Measurements from ENCODE around the gene ZSCAN26.

The ZSCAN26 gene

DNA sequence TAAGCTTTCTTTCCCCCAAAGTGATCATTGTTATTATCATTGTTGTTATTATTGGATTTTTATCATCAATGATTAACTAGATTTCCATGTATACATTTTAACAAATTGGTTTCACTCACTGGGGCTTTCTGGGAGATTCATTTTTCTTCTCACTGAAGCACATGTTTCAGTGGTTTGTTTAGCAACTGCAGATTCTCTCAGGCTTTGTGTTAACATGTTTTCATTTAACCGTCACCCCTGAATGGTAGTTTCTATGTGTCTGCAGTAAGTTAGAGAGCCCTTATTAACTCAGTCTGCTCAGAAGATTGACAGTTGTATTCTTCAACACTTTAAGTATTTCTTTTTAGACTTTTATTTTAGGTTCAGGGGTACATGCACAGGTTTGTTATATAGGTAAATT lies 27.3 kb upstream of the ZSCAN26 start:
- no peak for TF ChIP-seq EZH2phosphoT487 (IDR thresholded peaks at IDR 0.05; ENCODE audit: borderline replicate concordance, low read length)
- TF ChIP-seq, protein P1, sequence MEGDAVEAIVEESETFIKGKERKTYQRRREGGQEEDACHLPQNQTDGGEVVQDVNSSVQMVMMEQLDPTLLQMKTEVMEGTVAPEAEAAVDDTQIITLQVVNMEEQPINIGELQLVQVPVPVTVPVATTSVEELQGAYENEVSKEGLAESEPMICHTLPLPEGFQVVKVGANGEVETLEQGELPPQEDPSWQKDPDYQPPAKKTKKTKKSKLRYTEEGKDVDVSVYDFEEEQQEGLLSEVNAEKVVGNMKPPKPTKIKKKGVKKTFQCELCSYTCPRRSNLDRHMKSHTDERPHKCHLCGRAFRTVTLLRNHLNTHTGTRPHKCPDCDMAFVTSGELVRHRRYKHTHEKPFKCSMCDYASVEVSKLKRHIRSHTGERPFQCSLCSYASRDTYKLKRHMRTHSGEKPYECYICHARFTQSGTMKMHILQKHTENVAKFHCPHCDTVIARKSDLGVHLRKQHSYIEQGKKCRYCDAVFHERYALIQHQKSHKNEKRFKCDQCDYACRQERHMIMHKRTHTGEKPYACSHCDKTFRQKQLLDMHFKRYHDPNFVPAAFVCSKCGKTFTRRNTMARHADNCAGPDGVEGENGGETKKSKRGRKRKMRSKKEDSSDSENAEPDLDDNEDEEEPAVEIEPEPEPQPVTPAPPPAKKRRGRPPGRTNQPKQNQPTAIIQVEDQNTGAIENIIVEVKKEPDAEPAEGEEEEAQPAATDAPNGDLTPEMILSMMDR (IDR thresholded peaks at IDR 0.05; ENCODE audit: low read depth, low read length, poor library complexity, severe bottlenecking) = no peak
- no peak overlapping the region for H3K27ac ChIP-seq (ENCODE audit: low read depth, low read length)

DNA sequence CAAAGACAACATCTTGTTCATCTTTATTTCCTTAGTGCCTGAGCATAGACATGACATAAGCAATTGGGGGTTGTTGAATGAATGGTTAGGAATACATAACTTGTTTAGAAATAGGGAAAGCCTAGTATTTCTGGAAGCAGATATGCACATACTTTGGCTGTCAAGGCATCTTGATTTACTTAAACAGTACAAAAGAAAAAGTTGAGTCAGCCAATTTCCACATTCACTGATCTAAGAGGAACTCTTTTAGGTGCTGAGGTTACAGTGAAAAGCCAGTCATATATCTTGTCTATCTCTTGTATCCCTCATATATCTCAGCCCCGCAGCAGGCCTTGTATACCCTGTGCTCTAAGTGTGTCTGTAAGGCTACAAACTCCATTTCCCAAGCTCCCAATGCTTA lies 26.5 kb upstream of the ZSCAN26 start:
- Histone ChIP-seq H3K9me2 (replicated peaks; ENCODE audit: control insufficient read depth, low read length) (no peaks in the 10 kb centered on the region), H4K20me1 (ENCODE audit: control insufficient read depth, insufficient read depth, low read depth, low read length) (no peaks in the 10 kb centered on the region), H3K27me3 (ENCODE audit: control insufficient read depth, low read length) (no peaks in the 10 kb centered on the region), H3K9me3 (ENCODE audit: control insufficient read depth, insufficient read depth, low read length) (no peaks in the 10 kb centered on the region), H3K79me2 (ENCODE audit: control insufficient read depth, low read length) (no peaks in the 10 kb centered on the region), H3K4me2 (ENCODE audit: low read length) (no peak overlapping the region), H3K4me1 (ENCODE audit: control insufficient read depth, low read length) (no peaks in the 10 kb centered on the region), H3K4me3 (ENCODE audit: low read length) (no peak overlapping the region), H3K27ac (ENCODE audit: low read depth, low read length) (no peak overlapping the region), H3K36me3 (ENCODE audit: control insufficient read depth, low read length) (peaks cover 15% of the 10 kb centered on the region), H3F3A (ENCODE audit: control insufficient read depth, insufficient read depth) (0 out of 2 replicates have a peak, but pooled peaks cover 8% of the 10 kb centered on the region)
- TF ChIP-seq, protein P1 (IDR thresholded peaks at IDR 0.05; ENCODE audit: low read depth, low read length, poor library complexity, severe bottlenecking) = no peak
- TF ChIP-seq EZH2phosphoT487 (IDR thresholded peaks at IDR 0.05; ENCODE audit: borderline replicate concordance, low read length) = no peak

More for the DNA sequence above, 27.3 kb upstream of the ZSCAN26 start:
- Histone ChIP-seq H3K4me1 (ENCODE audit: control insufficient read depth, low read length) (no peaks in the 10 kb centered on the region), H3K9me3 (ENCODE audit: control insufficient read depth, insufficient read depth, low read length) (no peaks in the 10 kb centered on the region), H3K4me3 (ENCODE audit: low read length) (no peak overlapping the region), H3K27me3 (ENCODE audit: control insufficient read depth, low read length) (no peaks in the 10 kb centered on the region), H3F3A (ENCODE audit: control insufficient read depth, insufficient read depth) (0 out of 2 replicates have a peak, but pooled peaks cover 8% of the 10 kb centered on the region), H3K9me2 (replicated peaks; ENCODE audit: control insufficient read depth, low read length) (no peaks in the 10 kb centered on the region), H3K79me2 (ENCODE audit: control insufficient read depth, low read length) (no peaks in the 10 kb centered on the region), H4K20me1 (ENCODE audit: control insufficient read depth, insufficient read depth, low read depth, low read length) (no peaks in the 10 kb centered on the region), H3K36me3 (ENCODE audit: control insufficient read depth, low read length) (peaks cover 7% of the 10 kb centered on the region), H3K4me2 (ENCODE audit: low read length) (no peak overlapping the region)

DNA sequence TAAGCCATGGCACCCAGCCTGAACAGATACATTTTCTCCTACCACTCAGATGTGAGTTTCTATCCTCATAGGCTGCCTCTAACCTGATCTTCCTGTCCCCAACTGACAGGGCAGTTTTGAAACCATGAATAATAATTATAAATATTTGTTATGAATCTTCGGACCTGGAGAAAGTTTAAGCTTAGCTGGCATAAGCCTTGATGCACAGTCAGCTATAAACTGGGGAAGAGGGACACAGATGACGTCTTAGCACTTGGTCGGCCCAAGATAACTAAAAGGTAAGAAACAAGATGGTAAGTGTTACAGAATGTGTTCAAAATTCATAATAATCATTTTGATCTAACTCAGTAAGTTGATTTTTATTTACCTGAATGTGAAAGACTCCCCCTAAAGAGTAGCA lies 23.0 kb upstream of the ZSCAN26 start:
- Histone ChIP-seq H3K4me2 (ENCODE audit: low read length) (no peak overlapping the region), H3K4me3 (ENCODE audit: low read length) (no peak overlapping the region), H3F3A (ENCODE audit: control insufficient read depth, insufficient read depth) (0 out of 2 replicates have a peak, but pooled peaks cover 8% of the 10 kb centered on the region), H3K9me2 (replicated peaks; ENCODE audit: control insufficient read depth, low read length) (no peaks in the 10 kb centered on the region), H4K20me1 (ENCODE audit: control insufficient read depth, insufficient read depth, low read depth, low read length) (no peaks in the 10 kb centered on the region), H3K27ac (ENCODE audit: low read depth, low read length) (no peak overlapping the region), H3K36me3 (ENCODE audit: control insufficient read depth, low read length) (peaks cover 42% of the 10 kb centered on the region), H3K4me1 (ENCODE audit: control insufficient read depth, low read length) (no peaks in the 10 kb centered on the region), H3K79me2 (ENCODE audit: control insufficient read depth, low read length) (no peaks in the 10 kb centered on the region), H3K27me3 (ENCODE audit: control insufficient read depth, low read length) (no peaks in the 10 kb centered on the region), H3K9me3 (ENCODE audit: control insufficient read depth, insufficient read depth, low read length) (no peaks in the 10 kb centered on the region)
- TF ChIP-seq, protein P1 (IDR thresholded peaks at IDR 0.05; ENCODE audit: low read depth, low read length, poor library complexity, severe bottlenecking) = no peak
- no peak for TF ChIP-seq EZH2phosphoT487 (IDR thresholded peaks at IDR 0.05; ENCODE audit: borderline replicate concordance, low read length)

All from DOHH2 (cell line).